Activated T-helper 17 cell treated with anti-CD3 and anti-CD28 coated beads, Interleukin-2, amount 50 U/mL, for 72 hours (primary cell): ENCODE data around the gene KLHL28. TPM values are rescaled to one million over a fixed set of nuclear protein-coding genes. Genes with fewer than 3 reads are reported as not detected.

Source experiments
- ATAC-seq: fragments of 150-1000 bp; cut with Tn5 transposase; replicated peaks from 2 replicates; pipeline ENCODE4 v1.10.0; 2021; ENCODE audit warnings: mild to moderate bottlenecking, moderate library complexity
- H3K27ac Mint-ChIP-seq: one replicate; pipeline ENCODE4 v1.8.0; 2022; ENCODE audit warnings: mixed read lengths
- H3K27me3 Mint-ChIP-seq: one replicate; pipeline ENCODE4 v1.8.0; 2022; ENCODE audit warnings: mixed read lengths
- H3K36me3 Mint-ChIP-seq: one replicate; pipeline ENCODE4 v1.8.0; 2022; ENCODE audit warnings: low read depth, mild to moderate bottlenecking, mixed read lengths
- H3K4me1 Mint-ChIP-seq: one replicate; pipeline ENCODE4 v1.8.0; 2022; ENCODE audit warnings: mixed read lengths
- H3K4me3 Mint-ChIP-seq: one replicate; pipeline ENCODE4 v1.8.0; 2022; ENCODE audit warnings: mild to moderate bottlenecking, mixed read lengths
- H3K9me3 Mint-ChIP-seq: one replicate; pipeline ENCODE4 v1.8.0; 2022; ENCODE audit warnings: mixed read lengths
- total RNA-seq, 2 donors: library from RNA; stranded (reverse); gene quantifications; one replicate each; pipeline ENCODE4 v1.2.3, GENCODE V29; 2022

The KLHL28 gene
- total RNA-seq, 2 donors from 2014 or later = 13.0 to 25.7 TPM

DNA sequence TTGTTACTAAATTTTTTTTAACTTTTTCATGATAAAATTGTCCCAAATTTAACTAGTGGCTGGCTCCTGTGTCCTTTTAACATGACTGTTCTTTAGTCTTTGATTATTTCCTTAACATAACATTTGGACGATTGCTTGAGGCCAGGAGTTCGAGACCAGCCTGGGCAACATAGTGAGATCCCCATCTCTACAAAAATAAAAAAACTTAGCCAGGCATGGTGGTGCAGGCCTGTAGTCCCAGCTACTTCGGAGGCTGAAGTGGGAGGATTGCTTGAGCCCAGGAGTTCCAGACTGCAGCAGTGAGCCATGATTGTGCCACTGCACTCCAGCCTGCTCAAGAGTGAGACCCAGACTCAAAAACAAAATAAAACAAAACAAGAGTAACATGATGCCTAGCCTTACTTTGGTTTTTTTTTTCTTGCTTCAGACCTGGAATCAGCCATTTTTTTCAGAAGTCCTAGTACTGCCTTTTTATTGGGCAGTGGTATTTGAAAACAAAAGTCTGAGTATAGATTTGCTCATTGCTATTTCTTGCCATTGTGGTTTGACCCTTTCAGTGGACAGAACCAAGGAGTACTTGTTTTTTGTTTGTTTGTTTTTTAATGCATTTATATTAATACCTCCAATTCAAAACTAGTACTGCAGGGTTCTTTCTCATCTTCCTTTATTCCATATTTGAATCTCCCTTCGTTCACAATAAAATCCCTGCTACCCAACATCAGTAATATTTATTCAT, 5.0 kb upstream of the KLHL28 start:
- no peak overlapping the region for H3K27ac Mint-ChIP-seq
- H3K4me1 Mint-ChIP-seq = peaks cover 48% of the 10 kb centered on the region
- peaks cover 21% of the 10 kb centered on the region for H3K9me3 Mint-ChIP-seq
- H3K4me3 Mint-ChIP-seq = no peak overlapping the region
- ATAC-seq = no peak
- no peaks in the 10 kb centered on the region for H3K27me3 Mint-ChIP-seq
- H3K36me3 Mint-ChIP-seq = peaks cover 43% of the 10 kb centered on the region

GRCh38 chr14:44963775-44964380, 2.1 kb upstream of the KLHL28 start:
- H3K9me3 Mint-ChIP-seq = peaks cover 12% of the 10 kb centered on the region
- ATAC-seq = no peak
- H3K36me3 Mint-ChIP-seq = peaks cover 30% of the 10 kb centered on the region
- no peak overlapping the region for H3K4me3 Mint-ChIP-seq
- H3K27ac Mint-ChIP-seq = no peak overlapping the region
- H3K4me1 Mint-ChIP-seq = peaks cover 38% of the 10 kb centered on the region
- H3K27me3 Mint-ChIP-seq = no peaks in the 10 kb centered on the region

- ATAC-seq = no peak
- H3K27ac Mint-ChIP-seq = no peak overlapping the region
- H3K27me3 Mint-ChIP-seq = no peaks in the 10 kb centered on the region
Observed at GRCh38 chr14:44963044-44963528, 1.3 kb upstream of the KLHL28 start.

DNA sequence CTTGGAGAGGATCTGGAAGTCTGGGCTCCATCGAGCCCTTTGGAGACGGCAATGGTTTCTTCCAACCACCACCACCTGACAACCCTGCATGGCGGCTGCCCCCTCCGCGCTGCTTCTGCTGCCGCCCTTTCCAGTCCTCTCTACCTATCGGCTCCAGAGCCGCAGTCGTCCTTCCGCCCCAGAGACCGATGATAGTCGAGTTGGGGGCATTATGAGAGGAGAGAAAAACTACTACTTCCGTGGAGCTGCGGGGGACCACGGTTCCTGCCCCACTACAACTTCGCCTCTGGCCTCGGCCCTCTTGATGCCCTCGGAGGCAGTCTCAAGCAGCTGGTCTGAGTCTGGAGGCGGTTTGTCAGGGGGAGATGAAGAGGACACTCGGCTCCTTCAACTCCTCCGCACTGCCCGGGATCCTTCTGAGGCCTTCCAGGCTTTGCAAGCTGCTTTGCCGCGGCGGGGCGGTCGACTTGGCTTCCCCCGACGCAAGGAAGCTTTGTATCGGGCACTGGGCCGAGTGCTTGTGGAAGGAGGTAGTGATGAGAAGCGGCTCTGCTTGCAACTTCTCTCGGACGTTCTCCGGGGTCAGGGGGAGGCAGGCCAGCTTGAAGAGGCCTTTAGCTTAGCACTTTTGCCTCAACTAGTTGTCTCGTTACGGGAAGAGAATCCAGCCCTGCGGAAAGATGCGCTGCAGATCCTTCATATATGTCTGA, 742 bp upstream of the KLHL28 start:
- peak; percentile 25 for ATAC-seq
- no peaks in the 10 kb centered on the region for H3K27me3 Mint-ChIP-seq
- H3K36me3 Mint-ChIP-seq = peaks cover 19% of the 10 kb centered on the region
- H3K9me3 Mint-ChIP-seq = peaks cover 6% of the 10 kb centered on the region
- H3K4me3 Mint-ChIP-seq = no peak overlapping the region
- no peak overlapping the region for H3K27ac Mint-ChIP-seq
- H3K4me1 Mint-ChIP-seq = peaks cover 31% of the 10 kb centered on the region

More at GRCh38 chr14:44963044-44963528, 1.3 kb upstream of the KLHL28 start:
- Mint-ChIP-seq H3K9me3 (peaks cover 7% of the 10 kb centered on the region), H3K4me3 (no peak overlapping the region), H3K36me3 (peaks cover 23% of the 10 kb centered on the region), H3K4me1 (peaks cover 34% of the 10 kb centered on the region)

DNA sequence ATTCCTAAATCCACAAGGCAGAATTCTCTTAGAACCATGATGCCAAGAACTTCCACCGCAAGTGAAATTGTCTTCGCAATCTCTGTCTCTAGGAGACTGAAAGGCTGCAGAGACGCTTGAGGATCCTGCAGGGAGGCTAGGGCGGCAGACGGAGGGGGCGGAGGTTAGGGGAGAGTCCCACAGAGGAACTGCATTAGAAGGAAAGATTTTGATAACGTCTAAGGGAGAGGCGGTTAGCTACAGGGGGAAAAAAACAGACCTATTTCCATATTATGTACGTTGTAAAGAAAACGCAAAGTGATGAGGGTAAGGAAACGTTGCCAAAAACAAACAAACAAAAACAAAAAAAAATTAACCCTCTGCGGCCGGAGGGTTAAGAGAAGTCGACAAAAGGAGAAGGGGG, 595 bp downstream of the KLHL28 start:
- peaks cover 21% of the 10 kb centered on the region for H3K36me3 Mint-ChIP-seq
- H3K27me3 Mint-ChIP-seq = no peaks in the 10 kb centered on the region
- no peaks in the 10 kb centered on the region for H3K9me3 Mint-ChIP-seq
- peak; percentile 43 for ATAC-seq
- no peak overlapping the region for H3K27ac Mint-ChIP-seq
- H3K4me1 Mint-ChIP-seq = peaks cover 25% of the 10 kb centered on the region
- no peak overlapping the region for H3K4me3 Mint-ChIP-seq

DNA sequence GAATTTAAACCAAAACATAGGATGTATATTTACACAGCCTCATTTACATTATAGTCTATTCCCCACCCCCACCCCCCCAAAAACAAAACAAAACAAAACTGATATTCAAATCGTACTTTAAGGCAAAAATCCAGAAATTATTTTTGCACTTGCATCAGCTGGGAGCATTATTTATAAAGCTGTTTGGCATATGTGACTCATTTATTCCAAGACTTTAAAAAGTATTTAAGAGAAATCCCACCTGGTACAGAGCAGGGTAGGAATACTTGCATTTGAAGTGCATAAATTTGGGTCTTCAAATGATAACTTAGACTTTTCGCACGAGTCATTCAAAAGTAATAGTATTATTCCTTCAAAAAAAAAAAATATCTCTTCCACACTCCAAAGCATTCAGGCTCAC, 1.1 kb downstream of the KLHL28 start:
- Mint-ChIP-seq H3K27ac (no peak overlapping the region), H3K4me1 (peaks cover 25% of the 10 kb centered on the region), H3K36me3 (peaks cover 26% of the 10 kb centered on the region), H3K9me3 (no peaks in the 10 kb centered on the region), H3K27me3 (no peaks in the 10 kb centered on the region), H3K4me3 (no peak overlapping the region)
- ATAC-seq = no peak

DNA sequence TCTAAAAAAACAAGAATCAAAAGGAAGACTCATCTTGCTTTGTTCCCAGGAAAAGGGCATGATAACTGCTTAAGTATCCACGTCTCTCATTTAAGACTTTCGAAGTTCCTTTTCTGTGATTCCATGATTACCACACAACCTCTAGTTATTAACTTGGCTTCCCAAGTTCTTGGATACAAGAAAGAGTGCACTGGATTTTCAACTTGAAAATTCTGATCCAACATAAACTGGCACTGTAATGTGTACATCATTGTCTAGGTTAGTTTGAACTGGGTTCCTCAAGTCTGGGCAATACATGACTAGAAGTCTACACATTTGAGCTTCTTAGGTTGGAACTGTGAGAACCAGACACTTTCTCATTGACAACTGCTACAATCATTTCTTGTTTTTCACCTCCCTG, 1.6 kb downstream of the KLHL28 start:
- no peaks in the 10 kb centered on the region for H3K9me3 Mint-ChIP-seq
- H3K36me3 Mint-ChIP-seq = peaks cover 30% of the 10 kb centered on the region
- no peaks in the 10 kb centered on the region for H3K27me3 Mint-ChIP-seq
- no peak overlapping the region for H3K27ac Mint-ChIP-seq
- ATAC-seq = no peak
- H3K4me3 Mint-ChIP-seq = no peak overlapping the region
- H3K4me1 Mint-ChIP-seq = peaks cover 25% of the 10 kb centered on the region

DNA sequence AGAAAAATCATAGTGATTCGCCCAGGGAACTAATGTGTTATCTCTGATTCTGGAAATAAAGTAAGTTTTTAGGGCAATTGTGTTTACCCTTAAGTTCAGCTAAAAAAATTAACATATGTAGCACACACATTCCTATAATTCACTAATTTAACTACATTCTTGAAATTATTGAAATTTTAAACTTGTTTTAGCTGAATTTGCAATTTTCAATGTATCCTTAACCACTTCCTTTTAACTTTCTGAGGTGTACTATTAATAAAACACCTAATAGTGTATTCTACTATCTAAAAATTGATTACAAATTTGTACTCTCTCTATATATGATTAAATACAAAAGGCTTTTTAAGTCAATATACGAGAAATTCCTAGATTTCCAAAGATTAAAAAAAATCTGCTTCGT, 2.2 kb downstream of the KLHL28 start:
- Mint-ChIP-seq H3K4me1 (peaks cover 23% of the 10 kb centered on the region), H3K27ac (no peak overlapping the region), H3K4me3 (no peak overlapping the region), H3K36me3 (peaks cover 34% of the 10 kb centered on the region), H3K9me3 (no peaks in the 10 kb centered on the region), H3K27me3 (no peaks in the 10 kb centered on the region)
- ATAC-seq = no peak

- H3K27ac Mint-ChIP-seq = no peak overlapping the region
- H3K4me3 Mint-ChIP-seq = no peak overlapping the region
- H3K27me3 Mint-ChIP-seq = no peaks in the 10 kb centered on the region
- no peaks in the 10 kb centered on the region for H3K9me3 Mint-ChIP-seq
- no peak for ATAC-seq
- peaks cover 18% of the 10 kb centered on the region for H3K4me1 Mint-ChIP-seq
- peaks cover 56% of the 10 kb centered on the region for H3K36me3 Mint-ChIP-seq
Observed at GRCh38 chr14:44956866-44957265, 4.9 kb downstream of the KLHL28 start.

DNA sequence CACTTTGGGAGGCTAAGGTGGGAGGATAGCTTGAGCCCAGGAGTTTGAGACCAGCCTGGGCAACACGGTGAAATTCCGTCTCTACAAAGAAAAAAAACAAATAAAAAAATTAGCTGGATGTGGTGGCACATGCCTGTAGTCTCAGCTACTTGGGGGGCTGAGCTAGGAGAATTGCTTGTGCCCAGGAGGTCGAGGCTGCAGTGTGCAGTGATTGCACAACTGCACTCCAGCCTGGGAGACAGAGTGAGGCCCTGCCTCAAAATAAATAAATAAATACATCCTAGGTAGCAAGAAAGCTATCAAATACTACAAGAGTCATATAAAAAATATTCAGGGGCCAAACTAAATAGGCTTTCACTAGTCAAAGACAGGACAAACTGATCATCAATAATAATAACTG, 6.2 kb downstream of the KLHL28 start:
- no peak overlapping the region for H3K4me3 Mint-ChIP-seq
- H3K4me1 Mint-ChIP-seq = peaks cover 18% of the 10 kb centered on the region
- no peak overlapping the region for H3K27ac Mint-ChIP-seq
- no peak for ATAC-seq
- no peaks in the 10 kb centered on the region for H3K27me3 Mint-ChIP-seq
- H3K36me3 Mint-ChIP-seq = peaks cover 66% of the 10 kb centered on the region
- no peaks in the 10 kb centered on the region for H3K9me3 Mint-ChIP-seq

DNA sequence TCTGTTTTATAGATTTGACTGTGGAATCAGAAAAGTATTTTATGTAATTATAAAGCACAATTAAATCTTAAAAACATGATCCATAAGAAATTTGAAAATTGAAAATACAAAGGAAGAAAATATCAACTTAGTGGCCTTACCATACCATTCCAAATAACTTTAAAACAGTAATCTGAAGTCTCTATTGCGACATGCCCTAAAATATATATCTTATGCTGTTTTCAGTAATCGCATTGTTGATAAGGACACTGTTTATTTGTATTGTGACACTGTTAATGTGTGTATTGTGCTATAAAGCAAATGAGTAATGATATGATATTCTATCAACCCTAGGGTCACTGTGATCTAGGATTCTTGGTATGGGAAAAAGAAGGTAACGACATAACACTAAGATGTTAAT, 7.0 kb downstream of the KLHL28 start:
- H3K4me3 Mint-ChIP-seq = no peak overlapping the region
- H3K27me3 Mint-ChIP-seq = no peaks in the 10 kb centered on the region
- ATAC-seq = no peak
- no peaks in the 10 kb centered on the region for H3K9me3 Mint-ChIP-seq
- H3K4me1 Mint-ChIP-seq = peaks cover 11% of the 10 kb centered on the region
- H3K36me3 Mint-ChIP-seq = peaks cover 62% of the 10 kb centered on the region
- H3K27ac Mint-ChIP-seq = no peak overlapping the region

GRCh38 chr14:44952391-44953110, 9.2 kb downstream of the KLHL28 start:
- Mint-ChIP-seq H3K27ac (no peak overlapping the region), H3K36me3 (peaks cover 72% of the 10 kb centered on the region), H3K9me3 (no peaks in the 10 kb centered on the region), H3K4me1 (peaks cover 10% of the 10 kb centered on the region), H3K4me3 (no peak overlapping the region), H3K27me3 (no peaks in the 10 kb centered on the region)
- no peak for ATAC-seq

DNA sequence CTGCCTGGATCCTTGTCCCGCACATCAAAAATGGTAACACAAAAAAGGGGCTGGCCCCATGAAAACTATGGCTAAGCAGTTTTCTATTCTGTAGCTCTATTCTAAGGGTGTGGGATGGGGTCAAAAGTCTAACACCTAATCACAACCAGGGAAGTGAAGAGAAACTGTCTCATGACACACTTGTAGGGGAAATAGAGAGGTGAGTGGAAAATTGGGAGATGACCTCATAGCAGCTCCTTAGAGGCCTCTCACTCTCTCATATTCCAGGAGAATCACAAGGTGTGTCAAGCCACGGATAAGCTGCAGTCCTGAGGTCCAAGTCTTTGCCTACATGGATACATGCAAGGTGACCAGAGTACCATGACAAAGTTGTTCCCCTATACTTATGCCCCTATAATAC, 10.7 kb downstream of the KLHL28 start:
- no peak for ATAC-seq
- peaks cover 78% of the 10 kb centered on the region for H3K36me3 Mint-ChIP-seq
- no peak overlapping the region for H3K27ac Mint-ChIP-seq
- peaks cover 15% of the 10 kb centered on the region for H3K4me1 Mint-ChIP-seq
- H3K9me3 Mint-ChIP-seq = no peaks in the 10 kb centered on the region
- no peaks in the 10 kb centered on the region for H3K27me3 Mint-ChIP-seq
- H3K4me3 Mint-ChIP-seq = no peak overlapping the region

DNA sequence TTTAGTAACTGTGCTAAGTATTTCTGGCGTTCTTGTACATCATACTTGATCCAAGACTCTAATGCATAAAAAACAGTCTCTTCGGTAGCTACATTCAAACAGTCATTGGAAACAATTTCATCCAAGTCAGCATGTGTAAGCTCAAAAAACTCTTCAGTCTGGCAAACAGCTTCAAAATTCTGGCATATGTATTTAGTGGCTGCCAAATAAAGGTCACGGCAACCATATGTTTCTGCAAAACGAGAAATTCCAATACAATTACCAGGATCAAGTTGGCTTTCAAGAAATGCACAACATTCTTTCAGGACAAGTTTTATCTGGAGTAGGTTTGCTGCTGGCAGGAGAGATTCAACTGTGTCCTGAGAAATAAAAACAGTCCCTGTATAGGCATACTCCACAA, 16.5 kb downstream of the KLHL28 start:
- ATAC-seq = no peak
- Mint-ChIP-seq H3K4me1 (peaks cover 29% of the 10 kb centered on the region), H3K27me3 (no peaks in the 10 kb centered on the region), H3K4me3 (no peak overlapping the region), H3K27ac (no peak overlapping the region), H3K36me3 (peaks cover 84% of the 10 kb centered on the region), H3K9me3 (no peaks in the 10 kb centered on the region)
